PFSK-1 (cell line): Measurements from ENCODE around the gene TMC1.

Experiments
- FOXP2 ChIP-seq: optimal IDR thresholded peaks from 2 replicates; pipeline ENCODE3; 2011; ENCODE audit warnings: borderline replicate concordance, control low read depth, inconsistent platforms; ENCODE audit not compliant: insufficient read depth; ENCODE audit errors: extremely low read length, extremely low read depth
- POLR2AphosphoS5 ChIP-seq: IDR thresholded peaks from 2 replicates; pipeline ENCODE4 v1.6.1; 2012; ENCODE audit warnings: low read depth, mild to moderate bottlenecking, control low read depth, low read length, moderate library complexity
- SIN3A ChIP-seq: IDR thresholded peaks from 2 replicates; pipeline ENCODE4 v1.6.1; 2012; ENCODE audit warnings: mild to moderate bottlenecking, low read length, moderate library complexity, borderline replicate concordance; ENCODE audit not compliant: insufficient read depth
- TAF1 ChIP-seq: IDR thresholded peaks from 2 replicates; pipeline ENCODE4 v1.6.1; 2012; ENCODE audit warnings: low read length, control low read depth, borderline replicate concordance; ENCODE audit not compliant: insufficient read depth
- TF ChIP-seq, protein P1 (sequence below), 2 experiments: IDR thresholded peaks; 2 replicates each; pipeline versions ENCODE4 v1.6.1 to v1.8.0; 2011 to 2012; ENCODE audit warnings: low read depth in 2 of 2, low read length in 2 of 2, control low read depth in 1 of 2, inconsistent platforms in 1 of 2, mild to moderate bottlenecking in 1 of 2, moderate library complexity in 1 of 2; ENCODE audit not compliant: insufficient read depth in 1 of 2

Gene TMC1

DNA sequence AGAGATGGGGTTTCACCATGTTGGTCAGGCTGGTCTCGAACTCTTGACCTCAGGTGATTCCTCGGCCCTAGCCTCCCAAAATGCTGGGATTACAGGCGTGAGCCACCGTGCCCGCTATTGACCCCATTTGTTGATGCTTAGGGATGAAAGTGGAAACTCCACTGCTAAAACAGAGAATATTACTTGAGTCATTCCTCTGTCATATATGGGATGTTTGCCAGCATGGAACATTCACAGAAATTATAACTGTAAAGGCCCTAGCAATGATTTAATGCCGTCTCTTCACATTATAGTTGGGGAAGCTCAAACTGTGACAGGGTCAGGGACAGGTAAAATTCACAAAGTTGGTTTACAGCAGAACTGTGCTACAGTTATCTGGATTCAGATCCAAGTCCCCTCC lies 94.5 kb downstream of the TMC1 start:
- no peak for TF ChIP-seq TAF1
- no peak for TF ChIP-seq POLR2AphosphoS5
- TF ChIP-seq FOXP2 = no peak
- TF ChIP-seq SIN3A = no peak

DNA sequence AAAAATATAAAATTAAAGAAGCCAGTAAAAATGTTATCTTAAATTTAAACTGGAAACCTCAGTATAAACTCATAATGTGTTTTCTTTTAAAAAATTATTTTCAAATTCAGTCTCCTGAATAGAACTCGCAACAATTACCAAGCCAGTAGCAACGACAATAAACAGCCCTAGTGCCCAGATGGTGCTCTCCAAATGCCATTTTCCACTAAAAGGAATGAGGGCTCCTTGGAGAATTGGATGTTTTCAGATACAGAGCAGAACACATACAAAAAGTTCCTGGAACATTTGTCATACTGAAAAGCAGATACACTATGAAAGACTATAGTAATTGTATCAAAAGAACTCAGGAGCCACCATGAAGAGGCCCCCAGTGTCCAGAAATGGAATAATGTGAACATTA lies 97.4 kb downstream of the TMC1 start:
- TF ChIP-seq FOXP2 (no peak), TAF1 (no peak), POLR2AphosphoS5 (no peak)
- TF ChIP-seq, protein P1, sequence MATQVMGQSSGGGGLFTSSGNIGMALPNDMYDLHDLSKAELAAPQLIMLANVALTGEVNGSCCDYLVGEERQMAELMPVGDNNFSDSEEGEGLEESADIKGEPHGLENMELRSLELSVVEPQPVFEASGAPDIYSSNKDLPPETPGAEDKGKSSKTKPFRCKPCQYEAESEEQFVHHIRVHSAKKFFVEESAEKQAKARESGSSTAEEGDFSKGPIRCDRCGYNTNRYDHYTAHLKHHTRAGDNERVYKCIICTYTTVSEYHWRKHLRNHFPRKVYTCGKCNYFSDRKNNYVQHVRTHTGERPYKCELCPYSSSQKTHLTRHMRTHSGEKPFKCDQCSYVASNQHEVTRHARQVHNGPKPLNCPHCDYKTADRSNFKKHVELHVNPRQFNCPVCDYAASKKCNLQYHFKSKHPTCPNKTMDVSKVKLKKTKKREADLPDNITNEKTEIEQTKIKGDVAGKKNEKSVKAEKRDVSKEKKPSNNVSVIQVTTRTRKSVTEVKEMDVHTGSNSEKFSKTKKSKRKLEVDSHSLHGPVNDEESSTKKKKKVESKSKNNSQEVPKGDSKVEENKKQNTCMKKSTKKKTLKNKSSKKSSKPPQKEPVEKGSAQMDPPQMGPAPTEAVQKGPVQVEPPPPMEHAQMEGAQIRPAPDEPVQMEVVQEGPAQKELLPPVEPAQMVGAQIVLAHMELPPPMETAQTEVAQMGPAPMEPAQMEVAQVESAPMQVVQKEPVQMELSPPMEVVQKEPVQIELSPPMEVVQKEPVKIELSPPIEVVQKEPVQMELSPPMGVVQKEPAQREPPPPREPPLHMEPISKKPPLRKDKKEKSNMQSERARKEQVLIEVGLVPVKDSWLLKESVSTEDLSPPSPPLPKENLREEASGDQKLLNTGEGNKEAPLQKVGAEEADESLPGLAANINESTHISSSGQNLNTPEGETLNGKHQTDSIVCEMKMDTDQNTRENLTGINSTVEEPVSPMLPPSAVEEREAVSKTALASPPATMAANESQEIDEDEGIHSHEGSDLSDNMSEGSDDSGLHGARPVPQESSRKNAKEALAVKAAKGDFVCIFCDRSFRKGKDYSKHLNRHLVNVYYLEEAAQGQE (IDR thresholded peaks at IDR 0.05; ENCODE audit: insufficient read depth in 1 of 2, low read depth in 2 of 2, low read length in 2 of 2) = no peak

DNA sequence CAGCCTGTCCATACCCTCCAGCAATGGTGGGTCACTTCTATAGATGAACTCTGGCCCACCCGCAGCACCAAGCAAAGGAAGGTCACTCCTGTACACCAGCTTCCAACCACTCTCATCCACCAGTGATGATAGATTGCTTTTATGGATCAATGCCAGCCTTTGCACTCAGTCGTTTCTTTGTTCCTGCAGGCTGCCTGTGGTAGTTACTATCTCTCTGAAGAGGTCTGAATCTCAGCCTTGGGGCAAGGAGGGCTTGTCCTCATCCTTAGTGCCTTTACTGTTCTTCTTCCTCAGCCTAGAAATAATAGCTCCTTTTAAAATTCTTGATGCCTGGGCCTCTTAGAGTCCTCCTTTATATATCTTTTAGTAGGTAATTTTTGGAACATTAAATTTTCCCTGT lies 100.8 kb downstream of the TMC1 start:
- TF ChIP-seq TAF1 = no peak
- TF ChIP-seq FOXP2 = no peak
- TF ChIP-seq, protein P1 (IDR thresholded peaks at IDR 0.05; ENCODE audit: insufficient read depth in 1 of 2, low read depth in 2 of 2, low read length in 2 of 2) = no peak

DNA sequence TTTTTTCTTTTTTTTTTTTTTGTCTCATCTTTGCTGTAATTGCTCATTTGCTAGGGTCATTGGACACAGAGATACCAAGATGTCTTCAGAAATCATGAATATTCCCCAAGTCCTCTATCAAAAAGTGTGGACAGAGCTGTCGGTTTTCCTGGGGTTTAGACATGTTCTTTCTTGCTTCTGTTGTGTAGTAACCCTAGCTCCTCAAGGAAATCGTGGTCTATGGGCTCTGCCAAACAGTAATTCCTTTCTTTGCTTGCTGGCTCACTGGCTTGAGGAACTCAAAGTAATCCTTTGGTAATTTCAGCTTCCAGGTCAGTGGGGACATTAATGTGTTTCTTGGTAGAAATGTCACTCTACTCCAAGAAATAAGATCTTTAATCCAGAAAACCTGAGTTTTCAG lies 101.7 kb downstream of the TMC1 start:
- TF ChIP-seq FOXP2 (no peak), TAF1 (no peak), POLR2AphosphoS5 (no peak), SIN3A (no peak)
- TF ChIP-seq, protein P1 (IDR thresholded peaks at IDR 0.05; ENCODE audit: insufficient read depth in 1 of 2, low read depth in 2 of 2, low read length in 2 of 2) = no peak

DNA sequence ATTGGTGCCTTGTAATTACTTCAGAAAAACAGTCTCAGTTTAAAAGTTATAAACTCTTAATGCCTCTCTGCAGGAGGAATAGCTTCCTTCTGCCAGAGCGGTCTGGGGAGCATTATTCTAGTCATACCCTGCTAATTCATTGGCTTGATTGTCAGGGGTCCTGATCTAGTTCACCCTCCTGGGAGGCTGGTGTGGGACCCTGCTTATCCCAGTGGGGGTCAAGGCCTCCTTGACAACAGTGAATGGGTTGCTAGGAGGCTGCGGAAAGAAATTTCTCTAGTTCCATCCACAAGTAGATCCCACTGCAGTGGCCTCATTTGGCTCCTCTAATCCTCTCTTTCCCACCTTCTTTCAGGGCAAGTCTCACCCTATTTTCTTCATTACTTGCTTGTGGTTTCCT lies 105.7 kb downstream of the TMC1 start:
- TF ChIP-seq, protein P1 (IDR thresholded peaks at IDR 0.05; ENCODE audit: insufficient read depth in 1 of 2, low read depth in 2 of 2, low read length in 2 of 2) = no peak
- no peak for TF ChIP-seq FOXP2
- TF ChIP-seq TAF1 = no peak
- no peak for TF ChIP-seq POLR2AphosphoS5
- no peak for TF ChIP-seq SIN3A
